H9 (cell line): ENCODE measurements around the gene CACNA1F. TPM values are rescaled to one million over a fixed set of nuclear protein-coding genes. Genes with fewer than 3 reads are reported as not detected.

Experiments
- DNase-seq: peaks from one replicate; pipeline ENCODE4 v3.0.0-alpha.2; 2017
- H2AFZ ChIP-seq: one replicate; pipeline ENCODE4 v1.6.1; 2013; ENCODE audit warnings: mild to moderate bottlenecking, low read length, control low read depth, moderate library complexity
- H2AK5ac ChIP-seq: 2 replicates; pipeline ENCODE4 v1.6.1; 2013; ENCODE audit warnings: low read length, control low read depth, mixed read lengths; ENCODE audit not compliant: insufficient read length
- H2BK120ac ChIP-seq: one replicate; pipeline ENCODE4 v1.6.1; 2013; ENCODE audit warnings: low read depth, mild to moderate bottlenecking, low read length, control low read depth, inconsistent platforms; ENCODE audit not compliant: poor library complexity, severe bottlenecking
- H2BK12ac ChIP-seq: 2 replicates; pipeline ENCODE4 v1.6.1; 2013; ENCODE audit warnings: low read length, control low read depth, mixed read lengths, low read depth; ENCODE audit not compliant: insufficient read length
- H2BK15ac ChIP-seq: 2 replicates; pipeline ENCODE4 v1.6.1; 2013; ENCODE audit warnings: low read depth, low read length, control low read depth
- H2BK20ac ChIP-seq: one replicate; pipeline ENCODE4 v1.6.1; 2013; ENCODE audit warnings: low read depth, mild to moderate bottlenecking, low read length, control low read depth, inconsistent platforms; ENCODE audit not compliant: poor library complexity, severe bottlenecking
- H2BK5ac ChIP-seq: 2 replicates; pipeline ENCODE4 v1.6.1; 2013; ENCODE audit warnings: low read length, control low read depth, mixed read lengths; ENCODE audit not compliant: insufficient read length
- H3K14ac ChIP-seq: 2 replicates; pipeline ENCODE4 v1.6.1; 2013; ENCODE audit warnings: low read length, control low read depth; ENCODE audit not compliant: insufficient read depth
- H3K18ac ChIP-seq: 2 replicates; pipeline ENCODE4 v1.6.1; 2013; ENCODE audit warnings: low read depth, mild to moderate bottlenecking, mixed read lengths, low read length, control low read depth; ENCODE audit not compliant: insufficient read length
- H3K23ac ChIP-seq: 2 replicates; pipeline ENCODE4 v1.6.1; 2013; ENCODE audit warnings: low read length, control low read depth, mixed read lengths, low read depth; ENCODE audit not compliant: insufficient read length
- H3K23me2 ChIP-seq: 2 replicates; pipeline ENCODE4 v1.6.1; 2013; ENCODE audit warnings: low read depth, mild to moderate bottlenecking, mixed read lengths, low read length, control low read depth; ENCODE audit not compliant: insufficient read length, poor library complexity, severe bottlenecking
- H3K27ac ChIP-seq: 2 replicates; pipeline ENCODE4 v1.5.1; 2013; ENCODE audit warnings: low read length, control low read depth, mixed read lengths, low read depth; ENCODE audit not compliant: insufficient read length
- H3K27me3 ChIP-seq: 2 replicates; pipeline ENCODE4 v1.6.1; 2013; ENCODE audit warnings: low read length, control low read depth, inconsistent platforms; ENCODE audit not compliant: insufficient read depth
- H3K4ac ChIP-seq: 2 replicates; pipeline ENCODE4 v1.6.1; 2013; ENCODE audit warnings: low read depth, mild to moderate bottlenecking, control low read depth, inconsistent platforms, low read length, moderate library complexity
- H3K4me1 ChIP-seq: 2 replicates; pipeline ENCODE4 v1.6.1; 2013; ENCODE audit warnings: low read length, control low read depth, inconsistent platforms; ENCODE audit not compliant: insufficient read depth
- H3K4me2 ChIP-seq: 2 replicates; pipeline ENCODE4 v1.6.1; 2013; ENCODE audit warnings: low read length, control low read depth, mixed read lengths; ENCODE audit not compliant: insufficient read length, insufficient read depth
- H3K56ac ChIP-seq: 2 replicates; pipeline ENCODE4 v1.6.1; 2013; ENCODE audit warnings: low read depth, mild to moderate bottlenecking, mixed read lengths, low read length, control low read depth; ENCODE audit not compliant: insufficient read length
- H3K79me1 ChIP-seq: 2 replicates; pipeline ENCODE4 v1.6.1; 2013; ENCODE audit warnings: low read depth, mild to moderate bottlenecking, moderate library complexity, low read length, control low read depth, inconsistent platforms; ENCODE audit not compliant: insufficient read depth, poor library complexity, severe bottlenecking
- H3K79me2 ChIP-seq: 2 replicates; pipeline ENCODE4 v1.6.1; 2013; ENCODE audit warnings: low read length, control low read depth, inconsistent platforms; ENCODE audit not compliant: insufficient read depth
- H3K9ac ChIP-seq: 2 replicates; pipeline ENCODE4 v1.6.1; 2013; ENCODE audit warnings: low read length, control low read depth, mixed read lengths; ENCODE audit not compliant: insufficient read length; ENCODE audit errors: extremely low read depth
- H3K9me3 ChIP-seq: one replicate; pipeline ENCODE4 v1.6.1; 2013; ENCODE audit warnings: low read depth, low read length, inconsistent platforms; ENCODE audit not compliant: control insufficient read depth
- H3T11ph ChIP-seq: one replicate; pipeline ENCODE4 v1.6.1; 2013; ENCODE audit warnings: mild to moderate bottlenecking, low read length, control low read depth, inconsistent platforms
- H4K20me1 ChIP-seq: one replicate; pipeline ENCODE4 v1.6.1; 2013; ENCODE audit not compliant: control insufficient read depth, insufficient read length, insufficient read depth
- H4K5ac ChIP-seq: 2 replicates; pipeline ENCODE4 v1.6.1; 2013; ENCODE audit warnings: low read depth, mild to moderate bottlenecking, mixed read lengths, low read length, control low read depth; ENCODE audit not compliant: insufficient read length
- H4K8ac ChIP-seq: replicated peaks from 2 replicates; pipeline ENCODE4 v1.6.1; 2013; ENCODE audit warnings: low read length, control low read depth, mixed read lengths, low read depth; ENCODE audit not compliant: insufficient read length
- H4K91ac ChIP-seq: 2 replicates; pipeline ENCODE4 v1.6.1; 2013; ENCODE audit warnings: low read depth, mild to moderate bottlenecking, moderate library complexity, mixed read lengths, low read length, control low read depth; ENCODE audit not compliant: insufficient read length
- H3K27ac Mint-ChIP-seq, 3 experiments: 2 replicates in 2 of 3; 3 replicates in 1 of 3; pipeline ENCODE4 v1.8.0; 2020 to 2021; ENCODE audit warnings: mixed read lengths in 3 of 3, mild to moderate bottlenecking in 1 of 3, moderate library complexity in 1 of 3
- H3K27me3 Mint-ChIP-seq: 2 replicates; pipeline ENCODE4 v1.8.0; 2021; ENCODE audit warnings: low read depth, mild to moderate bottlenecking, moderate library complexity, mixed read lengths
- H3K36me3 Mint-ChIP-seq, 3 experiments: 2 replicates in 2 of 3; 3 replicates in 1 of 3; pipeline ENCODE4 v1.8.0; 2020 to 2021; ENCODE audit warnings: low read depth in 3 of 3, mixed read lengths in 3 of 3; ENCODE audit not compliant: insufficient read depth in 1 of 3
- H3K4me1 Mint-ChIP-seq, 2 experiments: 2 replicates each; pipeline ENCODE4 v1.8.0; 2020; ENCODE audit warnings: mixed read lengths in 2 of 2
- H3K4me3 Mint-ChIP-seq, 2 experiments: 2 replicates in 1 of 2; 3 replicates in 1 of 2; pipeline ENCODE4 v1.8.0; 2020 to 2021; ENCODE audit warnings: mild to moderate bottlenecking in 2 of 2, mixed read lengths in 2 of 2, moderate library complexity in 1 of 2
- H3K9me3 Mint-ChIP-seq, 2 experiments: 2 replicates in 1 of 2; 3 replicates in 1 of 2; pipeline ENCODE4 v1.8.0; 2020; ENCODE audit warnings: mild to moderate bottlenecking in 2 of 2, mixed read lengths in 2 of 2, moderate library complexity in 1 of 2
- CTCF ChIP-seq: fragments of 200-600 bp; sonication (generic); conservative IDR thresholded peaks from 3 replicates; pipeline ENCODE4 v1.8.0; 2021; ENCODE audit warnings: antibody characterized with exemption, mild to moderate bottlenecking
- WGBS: extraction: QIAGEN DNeasy Blood & Tissue Kit; methylation state at CpG from one replicate; pipeline ENCODE4 v1.1.7; 2013; ENCODE audit warnings: missing lambda C conversion rate, low lambda C conversion rate, mixed read lengths; ENCODE audit not compliant: insufficient read length; ENCODE audit errors: extremely low coverage; 5-methylcytosine and 5-hydroxymethylcytosine counted together
- total RNA-seq: library from RNA; stranded (reverse); gene quantifications from 2 replicates; pipeline ENCODE4 v1.2.1, GENCODE V29; 2021

Gene CACNA1F
- total RNA-seq, 1 experiment from 2014 or later: 1.4 TPM

- Histone ChIP-seq H2AFZ (no peak overlapping the region), H3K79me2 (0 out of 2 replicates have a peak, but pooled peaks cover 4% of the 10 kb centered on the region), H3K79me1 (no peaks in the 10 kb centered on the region), H2AK5ac (no peak overlapping the region), H3K18ac (peak overlapping the region; percentile 90), H3K14ac (peak overlapping the region; percentile 90), H4K5ac (no peak overlapping the region), H2BK15ac (no peak overlapping the region), H4K20me1 (no peaks in the 10 kb centered on the region), H3K9me3 (peaks cover 29% of the 10 kb centered on the region), H3K9ac (peak overlapping the region; percentile 52), H3T11ph (no peak overlapping the region), H3K23me2 (peaks cover 5% of the 10 kb centered on the region), H3K4me2 (peak overlapping the region; percentile 29), H3K27me3 (no peaks in the 10 kb centered on the region), H3K4me1 (no peaks in the 10 kb centered on the region), H4K8ac (no peak overlapping the region), H3K56ac (no peak overlapping the region), H3K27ac (no peak overlapping the region), H2BK20ac (no peak overlapping the region), H2BK12ac (no peak overlapping the region), H2BK5ac (no peak overlapping the region), H4K91ac (peak overlapping the region; percentile 60), H3K4ac (no peak overlapping the region; the same call in 1 of the 2 replicates), H3K23ac (no peak overlapping the region), H2BK120ac (no peak overlapping the region)
- H3K36me3 Mint-ChIP-seq: peaks cover 13 to 26% (median 18%) of the 10 kb centered on the region in 3 experiments
- WGBS: no CpG with 5 or more reads among the region's 66 CpGs
- peaks cover 14 to 21% of the 10 kb centered on the region in 2 experiments for H3K4me1 Mint-ChIP-seq
- H3K4me3 Mint-ChIP-seq: peak overlapping the region; percentile 54 to 67
- H3K27ac Mint-ChIP-seq: no peak overlapping the region
- no peak for TF ChIP-seq CTCF
- H3K9me3 Mint-ChIP-seq: peaks cover 71 to 72% of the 10 kb centered on the region in 2 experiments
- DNase-seq: no peak
- H3K27me3 Mint-ChIP-seq: peaks cover 2% of the 10 kb centered on the region; the same call in 1 of the 2 replicates
These were observed 37.2 kb upstream of the CACNA1F start for GRCh38 chrX:49270249-49270921.
